Stimulated activated CD4-positive, alpha-beta T cell treated with anti-CD3 and anti-CD28 coated beads, Interleukin-15, amount 100 ng/mL, for 1 hour (primary cell): ENCODE results near the gene RNF144A.

Experiments used
- DNase-seq, 2 donors: peaks; one replicate each; pipeline ENCODE4 v3.0.0-alpha.2; 2020; ENCODE audit warnings: low read depth in 1 of 2, low spot score in 1 of 2

The RNF144A gene

GRCh38 chr2:7003895-7004294 lies 86.7 kb downstream of the RNF144A start:
- DNase-seq, result no peak

GRCh38 chr2:7004636-7005035 lies 87.4 kb downstream of the RNF144A start:
- no peak for DNase-seq

- no peak for DNase-seq
Measured at GRCh38 chr2:7007488-7007845, 90.3 kb downstream of the RNF144A start.

- no peak for DNase-seq
Measured at GRCh38 chr2:7007846-7008741, 90.9 kb downstream of the RNF144A start.

- DNase-seq, result no peak
Measured at GRCh38 chr2:7009207-7009911, 92.1 kb downstream of the RNF144A start.

GRCh38 chr2:7010391-7011054 lies 93.3 kb downstream of the RNF144A start:
- DNase-seq, result no peak

GRCh38 chr2:7011356-7012083 lies 94.3 kb downstream of the RNF144A start:
- no peak for DNase-seq

- DNase-seq, result no peak
Measured at GRCh38 chr2:7012141-7012764, 95.0 kb downstream of the RNF144A start.

GRCh38 chr2:7013471-7014160 lies 96.4 kb downstream of the RNF144A start:
- DNase-seq, result no peak

- no peak for DNase-seq
Measured at GRCh38 chr2:7014174-7014640, 97.0 kb downstream of the RNF144A start.

GRCh38 chr2:7015007-7015950 lies 98.1 kb downstream of the RNF144A start:
- DNase-seq, result no peak

- no peak for DNase-seq
Measured at GRCh38 chr2:7016148-7016547, 98.9 kb downstream of the RNF144A start.

- DNase-seq, result no peak
Measured at GRCh38 chr2:7016601-7017211, 99.5 kb downstream of the RNF144A start.

GRCh38 chr2:7017671-7018281 lies 100.6 kb downstream of the RNF144A start:
- DNase-seq, result no peak

- no peak for DNase-seq
Measured at GRCh38 chr2:7018282-7018701, 101.1 kb downstream of the RNF144A start.

GRCh38 chr2:7018767-7019166 lies 101.6 kb downstream of the RNF144A start:
- DNase-seq, result no peak

GRCh38 chr2:7019191-7019590 lies 102.0 kb downstream of the RNF144A start:
- no peak for DNase-seq

- no peak for DNase-seq
Measured at GRCh38 chr2:7020059-7020458, 102.8 kb downstream of the RNF144A start.
